GM12874 (cell line): ENCODE measurements around the gene TXNRD2.

ENCODE experiments used
- TF ChIP-seq, protein P1 (sequence below): IDR thresholded peaks from 2 replicates; pipeline ENCODE4 v1.5.1; 2011; ENCODE audit warnings: low read depth, mild to moderate bottlenecking, control low read depth, low read length, moderate library complexity; ENCODE audit not compliant: insufficient read depth

Gene TXNRD2

DNA sequence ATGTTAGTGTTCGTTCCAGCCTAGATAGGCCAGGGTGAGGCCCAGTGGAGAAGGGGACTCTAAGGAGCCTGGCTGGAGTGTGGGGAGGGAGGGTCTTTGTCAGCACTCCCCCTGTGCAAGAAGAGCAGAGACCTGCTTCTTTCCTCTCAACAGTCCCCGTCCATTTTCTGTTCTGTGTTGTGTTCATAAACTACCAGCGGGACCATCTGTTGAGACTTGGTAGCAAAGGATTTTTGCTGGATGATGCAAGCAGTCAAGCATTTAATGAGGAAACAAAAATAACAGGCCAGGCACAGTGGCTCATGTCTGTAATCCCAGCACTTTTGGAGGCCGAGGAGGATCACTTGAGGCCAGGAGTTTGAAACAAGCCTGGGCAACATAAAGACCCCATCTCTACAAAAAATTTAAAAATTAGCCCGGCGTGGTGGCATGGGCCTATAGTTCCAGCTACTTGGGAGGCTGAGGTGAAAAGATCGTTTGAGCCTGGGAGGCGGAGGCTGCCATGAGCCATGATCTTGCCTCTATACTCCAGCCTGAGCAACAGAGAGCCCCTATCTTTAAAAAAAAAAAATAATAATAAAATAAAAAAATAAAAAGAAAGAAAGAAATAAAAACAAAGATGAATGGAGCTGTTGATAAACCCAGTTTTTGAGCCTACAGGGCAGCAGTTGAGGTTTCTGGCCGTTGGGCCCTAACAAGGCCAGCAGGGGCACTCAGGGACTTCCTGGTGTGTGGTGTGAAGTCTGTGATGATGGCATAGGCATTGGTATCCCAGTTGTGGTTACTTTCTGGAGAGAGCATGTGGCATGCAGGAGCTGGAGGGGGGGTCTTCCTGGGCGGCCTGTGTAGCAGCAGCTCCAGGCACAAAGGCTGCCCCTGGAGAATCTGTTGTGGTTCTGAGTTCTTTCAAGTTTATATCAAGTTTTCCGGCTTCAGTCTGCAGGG, 1.7 kb upstream of the TXNRD2 start:
- TF ChIP-seq, protein P1, sequence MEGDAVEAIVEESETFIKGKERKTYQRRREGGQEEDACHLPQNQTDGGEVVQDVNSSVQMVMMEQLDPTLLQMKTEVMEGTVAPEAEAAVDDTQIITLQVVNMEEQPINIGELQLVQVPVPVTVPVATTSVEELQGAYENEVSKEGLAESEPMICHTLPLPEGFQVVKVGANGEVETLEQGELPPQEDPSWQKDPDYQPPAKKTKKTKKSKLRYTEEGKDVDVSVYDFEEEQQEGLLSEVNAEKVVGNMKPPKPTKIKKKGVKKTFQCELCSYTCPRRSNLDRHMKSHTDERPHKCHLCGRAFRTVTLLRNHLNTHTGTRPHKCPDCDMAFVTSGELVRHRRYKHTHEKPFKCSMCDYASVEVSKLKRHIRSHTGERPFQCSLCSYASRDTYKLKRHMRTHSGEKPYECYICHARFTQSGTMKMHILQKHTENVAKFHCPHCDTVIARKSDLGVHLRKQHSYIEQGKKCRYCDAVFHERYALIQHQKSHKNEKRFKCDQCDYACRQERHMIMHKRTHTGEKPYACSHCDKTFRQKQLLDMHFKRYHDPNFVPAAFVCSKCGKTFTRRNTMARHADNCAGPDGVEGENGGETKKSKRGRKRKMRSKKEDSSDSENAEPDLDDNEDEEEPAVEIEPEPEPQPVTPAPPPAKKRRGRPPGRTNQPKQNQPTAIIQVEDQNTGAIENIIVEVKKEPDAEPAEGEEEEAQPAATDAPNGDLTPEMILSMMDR, result peak; percentile 26; the same call in 1 of the 2 replicates

DNA sequence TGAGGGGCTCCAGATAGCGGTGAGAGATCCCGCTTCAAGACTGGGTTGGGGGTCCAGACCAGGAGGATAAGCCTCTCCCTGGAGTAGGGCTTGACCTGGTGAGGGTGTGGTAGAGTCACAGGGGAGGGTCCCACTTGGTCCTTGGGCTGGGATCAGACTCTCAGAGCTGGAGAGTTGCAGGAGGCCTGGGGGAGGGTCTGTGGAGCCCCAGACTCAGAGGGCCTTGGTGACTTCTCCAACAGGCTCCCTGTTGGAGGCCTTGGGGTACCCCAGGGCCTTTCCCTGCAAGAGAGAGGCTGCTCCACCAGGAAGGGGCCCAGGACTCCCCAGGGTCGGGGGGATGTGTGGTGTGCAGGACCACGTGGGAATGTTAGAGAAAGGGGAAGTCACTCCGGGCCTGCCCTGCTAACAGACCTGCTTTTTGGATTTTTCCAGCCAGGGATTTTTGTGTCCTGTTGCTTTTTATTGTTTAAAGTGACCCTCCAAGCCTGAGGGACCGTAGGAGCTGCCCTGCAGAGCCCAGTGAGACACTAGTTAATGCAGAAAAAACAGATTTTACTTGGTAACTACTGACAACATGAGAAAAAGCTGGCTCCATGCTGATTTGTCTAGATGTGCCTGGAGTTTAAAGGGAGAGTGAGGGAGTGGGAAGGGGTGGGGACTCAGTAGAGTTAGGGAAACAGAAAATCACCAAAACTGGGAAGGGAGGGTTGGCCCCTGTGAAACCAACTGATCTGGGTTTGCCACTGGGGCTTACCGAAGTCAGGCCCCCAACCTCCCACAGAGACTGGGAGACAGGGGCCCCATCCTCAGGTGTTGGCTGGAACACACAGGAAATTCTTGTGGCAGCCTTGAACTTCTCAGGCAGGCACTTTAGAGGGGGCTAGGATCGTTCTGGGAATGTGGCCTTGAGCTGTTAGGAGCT, 801 bp upstream of the TXNRD2 start:
- TF ChIP-seq, protein P1, result no peak

DNA sequence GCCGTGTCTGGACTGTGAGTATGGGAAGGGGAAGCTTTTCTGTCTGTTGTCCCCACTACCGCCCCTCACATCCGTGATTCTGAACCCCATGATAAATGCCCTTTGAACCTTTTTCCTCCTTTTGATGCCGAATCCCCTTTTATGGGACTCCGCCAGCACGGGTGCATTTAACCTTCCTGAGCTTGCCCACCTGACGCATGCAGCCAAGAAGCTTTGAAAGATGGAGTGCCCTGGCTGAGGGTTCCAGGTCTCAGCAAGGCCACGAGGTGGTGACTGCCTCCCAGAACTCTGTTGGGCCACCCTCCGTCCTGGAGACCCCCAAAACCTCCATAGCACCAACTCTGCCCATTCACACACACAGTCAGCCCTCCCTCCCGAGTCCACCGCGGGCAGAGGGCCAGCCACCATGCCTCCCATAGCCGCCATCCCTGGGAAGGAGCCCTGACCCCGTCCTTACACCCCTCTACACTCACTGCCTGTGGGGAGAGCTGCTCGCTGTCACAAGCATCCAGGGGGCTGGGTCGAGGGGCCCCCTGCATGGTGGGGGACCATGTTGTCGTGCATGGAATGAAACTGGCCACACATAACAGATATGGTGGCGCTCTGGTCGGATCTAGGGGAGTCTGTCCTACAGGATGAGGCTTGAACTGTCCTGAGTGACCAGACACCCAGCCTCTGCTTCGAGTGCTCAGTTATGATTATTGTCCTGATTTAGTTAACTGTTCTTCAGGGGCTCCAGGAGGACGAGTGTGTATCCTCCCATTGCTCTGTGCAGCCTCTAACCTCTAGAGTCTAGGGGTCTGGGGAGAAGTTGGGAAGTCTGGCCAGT, 868 bp downstream of the TXNRD2 start:
- TF ChIP-seq, protein P1, result no peak

DNA sequence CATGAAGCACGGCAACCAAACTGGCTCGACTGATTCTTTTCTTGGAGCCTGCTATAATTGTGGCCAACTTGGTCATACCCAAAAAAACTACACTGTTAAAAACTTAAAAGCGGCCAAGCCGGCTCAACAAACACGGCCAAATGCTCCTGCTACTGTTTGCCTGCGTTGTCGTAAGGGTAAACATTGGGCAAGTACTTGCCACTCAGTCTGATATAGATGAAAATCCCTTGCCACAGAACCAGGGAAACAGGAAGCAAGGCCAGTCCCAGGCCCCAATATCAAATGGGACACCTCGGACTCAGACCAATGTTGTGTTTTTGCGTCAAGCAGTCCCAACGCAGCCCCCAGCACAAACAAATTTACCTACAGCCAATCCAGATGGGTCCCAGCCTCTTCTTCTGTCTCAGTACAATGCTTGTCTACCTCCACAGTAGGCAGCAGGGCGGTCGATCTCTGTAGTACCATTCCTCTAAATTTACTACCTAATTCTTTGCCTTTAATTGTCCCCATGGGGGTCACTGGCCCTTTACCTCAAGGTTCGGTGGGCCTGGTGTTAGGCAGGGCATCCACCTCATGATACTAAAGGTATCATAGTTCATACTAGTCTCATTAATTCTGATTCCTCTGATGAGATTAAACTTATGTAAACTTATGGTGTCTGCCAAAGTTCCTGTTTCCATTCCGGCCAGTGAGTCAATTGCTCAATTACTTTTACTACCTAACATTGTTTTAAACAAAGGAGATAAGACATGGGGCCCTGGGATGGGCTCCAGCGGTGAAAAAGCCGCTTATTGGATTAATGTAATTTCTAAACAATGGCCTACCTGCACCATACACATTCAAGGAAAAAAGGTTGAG, 3.8 kb downstream of the TXNRD2 start:
- TF ChIP-seq, protein P1, result no peak

DNA sequence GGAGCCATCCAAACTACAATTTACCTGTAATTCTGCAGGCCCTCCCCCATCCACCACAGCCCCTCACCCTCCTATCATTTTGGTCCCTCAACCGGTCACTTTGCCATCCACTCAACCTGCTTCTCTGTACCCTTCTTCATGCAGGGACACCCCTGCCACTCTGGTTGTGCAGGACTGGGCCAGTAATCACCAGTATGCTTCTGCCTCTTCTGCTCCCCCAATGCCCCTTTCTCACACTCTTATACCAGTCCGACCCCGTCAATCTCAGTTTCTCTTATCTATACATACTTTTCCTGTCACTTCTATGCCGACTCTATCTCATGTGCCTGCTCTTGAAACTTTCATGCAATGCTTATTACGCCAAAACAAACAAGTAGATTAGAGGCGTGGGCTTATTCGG, 5.1 kb downstream of the TXNRD2 start:
- TF ChIP-seq, protein P1, result no peak

DNA sequence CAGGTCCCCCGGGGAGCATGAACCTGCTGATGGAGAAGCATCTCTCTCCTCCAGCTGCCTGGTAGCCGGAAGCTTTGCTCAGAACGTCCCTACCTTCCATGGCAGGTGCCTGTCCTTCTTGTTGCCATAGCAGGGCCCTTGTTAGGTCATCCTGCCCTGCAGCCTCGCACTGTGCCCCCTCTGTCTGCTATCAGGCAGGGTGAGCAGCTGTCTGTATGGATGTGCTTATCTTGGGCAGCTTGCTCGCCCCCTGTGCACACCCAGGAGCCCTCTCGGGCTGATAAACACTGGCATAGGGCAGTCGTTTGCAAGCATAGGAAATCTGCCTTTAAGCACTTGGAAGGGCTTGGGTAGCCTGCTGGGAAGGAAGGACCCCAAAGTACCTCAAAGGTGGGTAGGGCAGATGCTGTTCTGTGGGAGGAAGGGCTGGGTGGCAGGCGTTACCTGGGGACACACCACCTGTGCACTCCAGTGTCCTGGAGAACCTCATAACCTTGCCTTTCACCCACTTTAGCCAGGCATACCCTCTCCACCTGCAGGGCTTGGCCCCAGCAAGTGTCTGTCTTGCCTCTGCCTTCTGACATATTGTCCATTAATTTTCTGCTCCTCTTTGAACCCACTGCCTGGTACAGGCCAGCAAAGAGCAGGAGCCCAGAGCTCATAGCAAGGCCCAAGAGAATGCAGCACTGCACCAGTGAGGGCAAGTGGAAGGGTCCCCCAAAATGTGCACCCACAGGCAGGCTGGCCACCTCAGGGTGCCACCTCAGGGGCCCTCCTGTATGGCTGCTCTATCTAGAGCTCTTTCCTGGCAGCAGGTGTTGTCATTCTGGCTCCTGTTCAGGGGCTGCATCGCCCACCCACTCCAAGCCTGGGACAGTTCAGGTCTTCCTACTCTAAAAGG, 8.0 kb downstream of the TXNRD2 start:
- TF ChIP-seq, protein P1, result no peak
